GOT3 (cell line): ENCODE results near the gene ATP5IF1.

Source experiments
- DNase-seq: peaks from one replicate; lab custom pipeline; 2025; ENCODE audit warnings: mixed read lengths; lab: John Stamatoyannopoulos, UW

The ATP5IF1 gene

GRCh38 chr1:28265577-28265976 lies 29.7 kb downstream of the ATP5IF1 start:
- DNase-seq, result no peak

- no peak for DNase-seq
Measured at GRCh38 chr1:28266920-28267322, 31.0 kb downstream of the ATP5IF1 start.

GRCh38 chr1:28267633-28268032 lies 31.7 kb downstream of the ATP5IF1 start:
- DNase-seq, result no peak

GRCh38 chr1:28269529-28269928 lies 33.6 kb downstream of the ATP5IF1 start:
- DNase-seq, result no peak

- DNase-seq, result no peak
Measured at GRCh38 chr1:28272215-28272852, 36.4 kb downstream of the ATP5IF1 start.

GRCh38 chr1:28273216-28273860 lies 37.4 kb downstream of the ATP5IF1 start:
- DNase-seq, result no peak

GRCh38 chr1:28278763-28279162 lies 42.8 kb downstream of the ATP5IF1 start:
- no peak for DNase-seq

- DNase-seq, result no peak
Measured at GRCh38 chr1:28279721-28280120, 43.8 kb downstream of the ATP5IF1 start.

GRCh38 chr1:28280501-28280900 lies 44.6 kb downstream of the ATP5IF1 start:
- DNase-seq, result no peak

- no peak for DNase-seq
Measured at GRCh38 chr1:28280977-28281381, 45.1 kb downstream of the ATP5IF1 start.

GRCh38 chr1:28281608-28282425 lies 45.9 kb downstream of the ATP5IF1 start:
- DNase-seq, result no peak

- no peak for DNase-seq
Measured at GRCh38 chr1:28282426-28283407, 46.8 kb downstream of the ATP5IF1 start.

GRCh38 chr1:28286111-28286510 lies 50.2 kb downstream of the ATP5IF1 start:
- DNase-seq, result no peak
